Muscle layer of duodenum (tissue), 2 donors: Measurements from ENCODE around the gene HSD17B1.
"Not testable (repeated sequence)": the region's sequence is repeated elsewhere in the genome, so short reads cannot be mapped to it uniquely, and the experiment has no call there.

ENCODE experiments used
- H3K27ac ChIP-seq: one replicate; pipeline ENCODE4 v1.7.0; 2013; ENCODE audit warnings: mild to moderate bottlenecking, low read length
- H3K27me3 ChIP-seq: one replicate; pipeline ENCODE4 v1.7.0; 2013; ENCODE audit warnings: low read depth, mild to moderate bottlenecking, control low read depth, low read length
- H3K36me3 ChIP-seq, 2 donors: one replicate each; pipeline ENCODE4 v1.7.0; 2013; ENCODE audit warnings: low read length in 2 of 2, control low read depth in 1 of 2, mild to moderate bottlenecking in 1 of 2; ENCODE audit not compliant: insufficient read depth in 2 of 2, control insufficient read depth in 1 of 2
- H3K4me1 ChIP-seq, 2 donors: one replicate each; pipeline ENCODE4 v1.7.0; 2013; ENCODE audit warnings: low read length in 2 of 2, mild to moderate bottlenecking in 2 of 2, control low read depth in 1 of 2, moderate library complexity in 1 of 2; ENCODE audit not compliant: insufficient read depth in 2 of 2, control insufficient read depth in 1 of 2
- H3K4me3 ChIP-seq, 2 donors: one replicate each; pipeline ENCODE4 v1.7.0; 2013; ENCODE audit warnings: low read length in 2 of 2, low read depth in 1 of 2, mild to moderate bottlenecking in 1 of 2
- H3K9me3 ChIP-seq, 2 donors: one replicate each; pipeline ENCODE4 v1.7.0; 2013; ENCODE audit warnings: low read length in 2 of 2, control low read depth in 1 of 2, mild to moderate bottlenecking in 1 of 2; ENCODE audit not compliant: control insufficient read depth in 1 of 2
- donor health status: healthy.

The HSD17B1 gene

GRCh38 chr17:42538482-42538881, 14.2 kb upstream of the HSD17B1 start:
- no peak overlapping the region for H3K27ac ChIP-seq
- H3K27me3 ChIP-seq, result no peaks in the 10 kb centered on the region
- peaks cover 10 to 37% of the 10 kb centered on the region in 2 donors for H3K36me3 ChIP-seq

GRCh38 chr17:42540558-42540957, 12.2 kb upstream of the HSD17B1 start:
- H3K9me3 ChIP-seq, H3K4me3 ChIP-seq, H3K27ac ChIP-seq, H3K27me3 ChIP-seq: not testable (repeated sequence)
- Histone ChIP-seq H3K4me1 (peaks cover 7 to 13% of the 10 kb centered on the region in 2 donors), H3K36me3 (peaks cover 14 to 45% of the 10 kb centered on the region in 2 donors)

More at GRCh38 chr17:42538482-42538881, 14.2 kb upstream of the HSD17B1 start:
- Histone ChIP-seq H3K9me3 (no peaks in the 10 kb centered on the region), H3K4me1 (peaks cover 12 to 20% of the 10 kb centered on the region in 2 donors), H3K4me3 (no peak overlapping the region)

GRCh38 chr17:42541041-42541833, 11.5 kb upstream of the HSD17B1 start:
- Histone ChIP-seq H3K9me3 (no peaks in the 10 kb centered on the region), H3K27me3 (no peaks in the 10 kb centered on the region), H3K4me1 (peaks cover 6 to 12% of the 10 kb centered on the region in 2 donors), H3K27ac (no peak overlapping the region), H3K36me3 (peaks cover 14 to 45% of the 10 kb centered on the region in 2 donors), H3K4me3 (no peak overlapping the region)

GRCh38 chr17:42543190-42544079, 9.3 kb upstream of the HSD17B1 start:
- H3K27me3 ChIP-seq, result no peaks in the 10 kb centered on the region
- H3K36me3 ChIP-seq, result peaks cover 14 to 39% of the 10 kb centered on the region in 2 donors
- no peak overlapping the region for H3K27ac ChIP-seq
- H3K4me3 ChIP-seq, result no peak overlapping the region
- H3K9me3 ChIP-seq, result no peaks in the 10 kb centered on the region
- peaks cover 0 to 2% of the 10 kb centered on the region in 2 donors for H3K4me1 ChIP-seq

- peaks cover 5 to 29% of the 10 kb centered on the region in 2 donors for H3K36me3 ChIP-seq
- H3K4me3 ChIP-seq, result no peak overlapping the region
- H3K9me3 ChIP-seq, result no peaks in the 10 kb centered on the region
- peaks cover 0 to 6% of the 10 kb centered on the region in 2 donors for H3K4me1 ChIP-seq
- H3K27me3 ChIP-seq, result no peaks in the 10 kb centered on the region
- H3K27ac ChIP-seq, result no peak overlapping the region
These were observed 7.8 kb upstream of the HSD17B1 start for GRCh38 chr17:42544874-42545283.

GRCh38 chr17:42545755-42546505, 6.8 kb upstream of the HSD17B1 start:
- H3K4me3 ChIP-seq, H3K27ac ChIP-seq, H3K9me3 ChIP-seq, H3K27me3 ChIP-seq, H3K4me1 ChIP-seq: not testable (repeated sequence)
- peaks cover 5 to 28% of the 10 kb centered on the region in 2 donors for H3K36me3 ChIP-seq

- Histone ChIP-seq H3K4me1 (peaks cover 0 to 6% of the 10 kb centered on the region in 2 donors), H3K4me3 (no peak overlapping the region), H3K36me3 (peaks cover 5 to 20% of the 10 kb centered on the region in 2 donors), H3K27me3 (no peaks in the 10 kb centered on the region), H3K9me3 (no peaks in the 10 kb centered on the region), H3K27ac (no peak overlapping the region)
These were observed 5.7 kb upstream of the HSD17B1 start for GRCh38 chr17:42547001-42547461.

GRCh38 chr17:42547698-42548069, 5.0 kb upstream of the HSD17B1 start:
- Histone ChIP-seq H3K4me1 (peaks cover 0 to 6% of the 10 kb centered on the region in 2 donors), H3K4me3 (no peak overlapping the region), H3K27ac (no peak overlapping the region), H3K9me3 (no peaks in the 10 kb centered on the region), H3K36me3 (peaks cover 5 to 21% of the 10 kb centered on the region in 2 donors), H3K27me3 (no peaks in the 10 kb centered on the region)

- peaks cover 0 to 7% of the 10 kb centered on the region in 2 donors for H3K4me1 ChIP-seq
- H3K27me3 ChIP-seq, result no peaks in the 10 kb centered on the region
- no peaks in the 10 kb centered on the region for H3K9me3 ChIP-seq
- H3K4me3 ChIP-seq, result peak overlapping the region in 1 of 2 donors; percentile 36
- H3K27ac ChIP-seq, result no peak overlapping the region
- peaks cover 5 to 16% of the 10 kb centered on the region in 2 donors for H3K36me3 ChIP-seq
These were observed 4.5 kb upstream of the HSD17B1 start for GRCh38 chr17:42548070-42548837.

GRCh38 chr17:42548993-42549755, 3.5 kb upstream of the HSD17B1 start:
- peaks cover 0 to 6% of the 10 kb centered on the region in 2 donors for H3K36me3 ChIP-seq
- H3K27ac ChIP-seq, result no peak overlapping the region
- H3K4me1 ChIP-seq, result peaks cover 0 to 16% of the 10 kb centered on the region in 2 donors
- H3K4me3 ChIP-seq, result no peak overlapping the region
- no peaks in the 10 kb centered on the region for H3K9me3 ChIP-seq
- H3K27me3 ChIP-seq, result no peaks in the 10 kb centered on the region
